ENCODE data around the gene CEP350. TPM values are rescaled to one million over a fixed set of nuclear protein-coding genes. Genes with fewer than 3 reads are reported as not detected.

Gene CEP350
- total RNA-seq, 6 donors from 2014 or later: 42.8 to 66.5 (median 52.2) TPM

GRCh38 chr1:180094705-180095295 lies 140.2 kb downstream of the CEP350 start:
- Histone ChIP-seq H3K36me3 (peaks cover 24 to 92% (median 45%) of the 10 kb centered on the region in 4 donors), H3K4me3 (no peak overlapping the region), H3K27me3 (no peaks in the 10 kb centered on the region), H3K4me1 (peaks cover 0 to 7% (median 5%) of the 10 kb centered on the region in 4 donors), H3K9me3 (no peaks in the 10 kb centered on the region), H3K27ac (no peak overlapping the region)
- ATAC-seq (ENCODE audit: low FRiP score in 2 of 2) (no peak), DNase-seq (no peak)
- 94 to 97% methylated on average over 3 of the region's 3 CpGs for WGBS, 2 donors
- TF ChIP-seq CTCF (IDR thresholded peaks at IDR 0.05) (no peak), POLR2A (IDR thresholded peaks at IDR 0.05) (no peak), EP300 (IDR thresholded peaks at IDR 0.05) (no peak), POLR2AphosphoS5 (IDR thresholded peaks at IDR 0.05) (no peak)

- TF ChIP-seq POLR2AphosphoS5 (IDR thresholded peaks at IDR 0.05): no peak
- TF ChIP-seq POLR2A (IDR thresholded peaks at IDR 0.05): no peak
- no peak for TF ChIP-seq EP300 (IDR thresholded peaks at IDR 0.05)
- TF ChIP-seq CTCF (IDR thresholded peaks at IDR 0.05): no peak
- H3K9me3 ChIP-seq: no peaks in the 10 kb centered on the region
- H3K27me3 ChIP-seq: no peaks in the 10 kb centered on the region
- DNase-seq (no peak), ATAC-seq (ENCODE audit: low FRiP score in 2 of 2) (no peak)
- peaks cover 17 to 89% (median 33%) of the 10 kb centered on the region in 4 donors for H3K36me3 ChIP-seq
- H3K27ac ChIP-seq: no peak overlapping the region
- peaks cover 0 to 7% (median 5%) of the 10 kb centered on the region in 4 donors for H3K4me1 ChIP-seq
- H3K4me3 ChIP-seq: no peak overlapping the region
- 73 to 82% methylated on average over 4 of the region's 4 CpGs for WGBS, 2 donors
These were observed 142.1 kb downstream of the CEP350 start for GRCh38 chr1:180096584-180097325.

GRCh38 chr1:180097326-180097605 lies 142.7 kb downstream of the CEP350 start:
- 85 to 91% methylated on average over 2 of the region's 2 CpGs for WGBS, 2 donors
- no peaks in the 10 kb centered on the region for H3K9me3 ChIP-seq
- H3K4me3 ChIP-seq: no peak overlapping the region
- H3K36me3 ChIP-seq: peaks cover 17 to 87% (median 29%) of the 10 kb centered on the region in 4 donors
- H3K27ac ChIP-seq: no peak overlapping the region
- H3K27me3 ChIP-seq: no peaks in the 10 kb centered on the region
- peaks cover 0 to 7% (median 5%) of the 10 kb centered on the region in 4 donors for H3K4me1 ChIP-seq
- ATAC-seq (ENCODE audit: low FRiP score in 2 of 2) (no peak), DNase-seq (no peak)
- TF ChIP-seq POLR2A (IDR thresholded peaks at IDR 0.05): no peak
- no peak for TF ChIP-seq POLR2AphosphoS5 (IDR thresholded peaks at IDR 0.05)
- TF ChIP-seq CTCF (IDR thresholded peaks at IDR 0.05): no peak
- no peak for TF ChIP-seq EP300 (IDR thresholded peaks at IDR 0.05)

- Histone ChIP-seq H3K9me3 (no peaks in the 10 kb centered on the region), H3K4me3 (no peak overlapping the region), H3K4me1 (peaks cover 0 to 7% (median 5%) of the 10 kb centered on the region in 4 donors), H3K36me3 (peaks cover 5 to 72% (median 6%) of the 10 kb centered on the region in 4 donors), H3K27me3 (no peaks in the 10 kb centered on the region), H3K27ac (no peak overlapping the region)
- DNase-seq (no peak), ATAC-seq (ENCODE audit: low FRiP score in 2 of 2) (no peak)
- TF ChIP-seq POLR2A (IDR thresholded peaks at IDR 0.05) (no peak), CTCF (IDR thresholded peaks at IDR 0.05) (no peak), POLR2AphosphoS5 (IDR thresholded peaks at IDR 0.05) (no peak), EP300 (IDR thresholded peaks at IDR 0.05) (no peak)
- WGBS, 2 donors: 57 to 63% methylated on average over 1 of the region's 1 CpG
These were observed 146.8 kb downstream of the CEP350 start for GRCh38 chr1:180101411-180101810.
